ENCODE results near the gene MAK. TPM values are rescaled to one million over a fixed set of nuclear protein-coding genes. Genes with fewer than 3 reads are reported as not detected.
A peak's percentile ranks its signal among the peaks of the same experiment; 100 is the strongest.
"Not testable (repeated sequence)": the region's sequence is repeated elsewhere in the genome, so short reads cannot be mapped to it uniquely, and the experiment has no call there.

MAK gene
- total RNA-seq (2014; rRNA removed; shearing (Covaris generic)) = not detected in 2 replicates

- Histone ChIP-seq H3K9me3 (replicated peaks) (no peaks in the 10 kb centered on the region), H3K27me3 (replicated peaks) (peaks cover 25% of the 10 kb centered on the region), H3K36me3 (no peaks in the 10 kb centered on the region), H3K27ac (no peak within 1 kb of the TSS; the same call in 1 of the 2 replicates), H3K4me3 (peak within 1 kb of the TSS; percentile 40), H3K4me1 (replicated peaks) (peaks cover 8% of the 10 kb centered on the region; the same call in 1 of the 2 replicates)
- peak; percentile 80 to 90 for DNase-seq (ENCODE audit: low read depth in 1 of 2, low spot score in 2 of 2)
Measured at GRCh38 chr6:10837995-10838793, at the start of gene MAK. Gene MAK (minus strand): TSS chr6:10838539. CDS start chr6:10830648, 7,891 bp downstream.

- Histone ChIP-seq H3K36me3 (no peaks in the 10 kb centered on the region; the same call in 1 of the 2 replicates), H3K4me3 (peak within 1 kb of the TSS; percentile 41), H3K27ac (0 out of 2 replicates have a peak within 1 kb of the TSS, but pooled peaks have one; percentile 0), H3K4me1 (replicated peaks) (no peaks in the 10 kb centered on the region), H3K27me3 (replicated peaks) (peaks cover 5% of the 10 kb centered on the region; the same call in 1 of the 2 replicates), H3K9me3 (replicated peaks) (no peaks in the 10 kb centered on the region)
- DNase-seq (ENCODE audit: low read depth in 1 of 2, low spot score in 2 of 2) = peak; percentile 52 to 62
Measured at GRCh38 chr6:10886691-10887502, 48.6 kb upstream of the MAK start, which contains the start of gene SYCP2L. Gene SYCP2L (plus strand): TSS chr6:10887052. CDS start chr6:10887127, 75 bp downstream.

GRCh38 chr6:10886365-10886690, 48.0 kb upstream of the MAK start:
- H3K36me3 ChIP-seq; H3K27me3 ChIP-seq (replicated peaks); H3K4me1 ChIP-seq (replicated peaks); H3K9me3 ChIP-seq (replicated peaks); DNase-seq (ENCODE audit: low read depth in 1 of 2, low spot score in 2 of 2): not testable (repeated sequence)
- Histone ChIP-seq H3K27ac (0 out of 2 replicates have a peak overlapping the region, but pooled peaks have one; percentile 0), H3K4me3 (peak overlapping the region; percentile 41)

- DNase-seq (ENCODE audit: low read depth in 1 of 2, low spot score in 2 of 2) = no peak
Measured at GRCh38 chr6:10884245-10884972, 46.1 kb upstream of the MAK start.

GRCh38 chr6:10883312-10884244, 45.2 kb upstream of the MAK start:
- no peak overlapping the region for H3K27ac ChIP-seq

More at GRCh38 chr6:10884245-10884972, 46.1 kb upstream of the MAK start:
- no peaks in the 10 kb centered on the region for H3K36me3 ChIP-seq
- no peak overlapping the region for H3K27ac ChIP-seq
- peaks cover 5% of the 10 kb centered on the region for H3K27me3 ChIP-seq (replicated peaks)
- no peaks in the 10 kb centered on the region; the same call in 1 of the 2 replicates for H3K9me3 ChIP-seq (replicated peaks)
- no peaks in the 10 kb centered on the region for H3K4me1 ChIP-seq (replicated peaks)
- no peak overlapping the region for H3K4me3 ChIP-seq

GRCh38 chr6:10882657-10883171, 44.4 kb upstream of the MAK start:
- no peaks in the 10 kb centered on the region; the same call in 1 of the 2 replicates for H3K9me3 ChIP-seq (replicated peaks)
- no peaks in the 10 kb centered on the region for H3K36me3 ChIP-seq
- no peaks in the 10 kb centered on the region for H3K4me1 ChIP-seq (replicated peaks)
- peaks cover 8% of the 10 kb centered on the region for H3K27me3 ChIP-seq (replicated peaks)
- H3K27ac ChIP-seq = no peak overlapping the region
- no peak for DNase-seq (ENCODE audit: low read depth in 1 of 2, low spot score in 2 of 2)
- H3K4me3 ChIP-seq = no peak overlapping the region

More at GRCh38 chr6:10883312-10884244, 45.2 kb upstream of the MAK start:
- H3K27me3 ChIP-seq (replicated peaks) = peaks cover 8% of the 10 kb centered on the region
- no peak overlapping the region for H3K4me3 ChIP-seq
- H3K36me3 ChIP-seq = no peaks in the 10 kb centered on the region
- DNase-seq (ENCODE audit: low read depth in 1 of 2, low spot score in 2 of 2) = no peak
- no peaks in the 10 kb centered on the region; the same call in 1 of the 2 replicates for H3K9me3 ChIP-seq (replicated peaks)
- H3K4me1 ChIP-seq (replicated peaks) = no peaks in the 10 kb centered on the region

GRCh38 chr6:10882253-10882630, 43.9 kb upstream of the MAK start:
- H3K4me1 ChIP-seq (replicated peaks); H3K4me3 ChIP-seq; H3K9me3 ChIP-seq (replicated peaks); H3K36me3 ChIP-seq; DNase-seq (ENCODE audit: low read depth in 1 of 2, low spot score in 2 of 2); H3K27ac ChIP-seq; H3K27me3 ChIP-seq (replicated peaks): not testable (repeated sequence)

- Histone ChIP-seq H3K9me3 (replicated peaks) (no peaks in the 10 kb centered on the region; the same call in 1 of the 2 replicates), H3K27me3 (replicated peaks) (peaks cover 8% of the 10 kb centered on the region), H3K27ac (no peak overlapping the region), H3K4me3 (no peak overlapping the region), H3K4me1 (replicated peaks) (no peaks in the 10 kb centered on the region), H3K36me3 (no peaks in the 10 kb centered on the region)
- DNase-seq (ENCODE audit: low read depth in 1 of 2, low spot score in 2 of 2) = no peak
Measured at GRCh38 chr6:10880366-10880765, 42.0 kb upstream of the MAK start.

- H3K4me1 ChIP-seq (replicated peaks) = no peaks in the 10 kb centered on the region
- H3K9me3 ChIP-seq (replicated peaks) = no peaks in the 10 kb centered on the region; the same call in 1 of the 2 replicates
- H3K36me3 ChIP-seq = no peaks in the 10 kb centered on the region
Measured at GRCh38 chr6:10877871-10878270, 39.5 kb upstream of the MAK start.

GRCh38 chr6:10877012-10877411, 38.7 kb upstream of the MAK start:
- no peak for DNase-seq (ENCODE audit: low read depth in 1 of 2, low spot score in 2 of 2)
- H3K36me3 ChIP-seq = no peaks in the 10 kb centered on the region
- peaks cover 7% of the 10 kb centered on the region for H3K27me3 ChIP-seq (replicated peaks)
- no peak overlapping the region for H3K27ac ChIP-seq
- no peak overlapping the region for H3K4me3 ChIP-seq
- H3K9me3 ChIP-seq (replicated peaks) = no peaks in the 10 kb centered on the region; the same call in 1 of the 2 replicates
- no peaks in the 10 kb centered on the region for H3K4me1 ChIP-seq (replicated peaks)

More at GRCh38 chr6:10877871-10878270, 39.5 kb upstream of the MAK start:
- Histone ChIP-seq H3K27ac (no peak overlapping the region), H3K27me3 (replicated peaks) (peaks cover 7% of the 10 kb centered on the region), H3K4me3 (no peak overlapping the region)
- DNase-seq (ENCODE audit: low read depth in 1 of 2, low spot score in 2 of 2) = no peak

- Histone ChIP-seq H3K27ac (no peak overlapping the region), H3K4me3 (no peak overlapping the region), H3K4me1 (replicated peaks) (no peaks in the 10 kb centered on the region), H3K36me3 (no peaks in the 10 kb centered on the region), H3K27me3 (replicated peaks) (peaks cover 7% of the 10 kb centered on the region), H3K9me3 (replicated peaks) (no peaks in the 10 kb centered on the region; the same call in 1 of the 2 replicates)
- DNase-seq (ENCODE audit: low read depth in 1 of 2, low spot score in 2 of 2) = no peak
Measured at GRCh38 chr6:10875026-10875425, 36.7 kb upstream of the MAK start.

- H3K4me3 ChIP-seq = no peak overlapping the region
- peaks cover 7% of the 10 kb centered on the region; the same call in 1 of the 2 replicates for H3K27me3 ChIP-seq (replicated peaks)
- no peak overlapping the region for H3K27ac ChIP-seq
- no peaks in the 10 kb centered on the region; the same call in 1 of the 2 replicates for H3K9me3 ChIP-seq (replicated peaks)
- DNase-seq (ENCODE audit: low read depth in 1 of 2, low spot score in 2 of 2) = no peak
- no peaks in the 10 kb centered on the region for H3K4me1 ChIP-seq (replicated peaks)
- no peaks in the 10 kb centered on the region for H3K36me3 ChIP-seq
Measured at GRCh38 chr6:10874207-10874606, 35.9 kb upstream of the MAK start.
